NCI-H510A treated with DMSO at 0.1 percent for 48 hours (cell line): ENCODE results near the gene MYLK4.

Source experiments
- DNase-seq: peaks from one replicate; lab custom pipeline; 2025; lab: John Stamatoyannopoulos, UW

MYLK4 gene

DNA sequence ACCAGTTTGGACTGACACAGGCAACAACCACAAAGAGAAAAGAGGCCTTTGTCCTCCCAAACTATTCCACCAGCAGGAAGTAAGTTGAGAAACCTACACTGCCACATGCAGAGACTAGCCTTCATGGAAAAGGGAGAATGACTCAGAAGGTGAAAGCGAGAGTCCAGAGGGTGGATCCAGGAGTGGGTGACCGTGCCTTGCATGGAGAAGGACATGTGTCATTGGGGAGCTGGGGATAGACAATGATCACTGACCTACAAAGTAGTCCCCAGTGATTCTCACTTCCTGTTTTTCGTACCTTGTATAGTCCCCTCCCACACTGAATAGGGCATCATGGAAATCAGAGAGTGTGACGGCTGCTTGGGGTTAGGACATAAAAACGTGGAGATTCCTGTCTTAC, 91.9 kb downstream of the MYLK4 start:
- DNase-seq, result no peak

DNA sequence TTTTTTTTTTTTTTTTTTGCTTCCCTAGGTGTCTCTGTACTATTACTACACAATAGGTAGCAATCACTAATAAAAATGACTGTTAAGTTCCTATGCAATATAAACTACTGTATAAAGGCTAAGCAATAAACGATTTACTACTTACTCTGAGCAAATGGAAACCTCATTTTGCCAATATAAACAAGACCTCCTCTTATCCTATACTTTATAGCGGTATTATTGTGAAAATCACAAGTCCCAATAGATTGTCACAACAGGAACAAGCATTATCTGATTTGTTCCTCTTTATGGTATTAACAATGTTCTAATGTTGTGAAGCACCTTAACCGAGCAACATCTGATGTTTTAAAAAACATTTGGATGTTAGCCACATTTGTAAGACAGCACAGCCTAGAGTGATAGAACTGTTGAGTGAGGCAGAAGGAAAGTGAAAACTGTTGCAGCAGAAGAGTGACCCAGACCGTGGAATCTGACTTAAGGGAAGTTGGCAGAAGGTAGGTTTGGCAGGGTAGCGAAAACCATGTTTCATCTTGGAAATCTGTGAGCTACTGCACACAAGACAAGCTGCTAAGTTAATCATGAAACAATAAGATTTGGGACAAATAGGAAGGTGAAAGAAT, 94.2 kb downstream of the MYLK4 start:
- DNase-seq, result no peak

DNA sequence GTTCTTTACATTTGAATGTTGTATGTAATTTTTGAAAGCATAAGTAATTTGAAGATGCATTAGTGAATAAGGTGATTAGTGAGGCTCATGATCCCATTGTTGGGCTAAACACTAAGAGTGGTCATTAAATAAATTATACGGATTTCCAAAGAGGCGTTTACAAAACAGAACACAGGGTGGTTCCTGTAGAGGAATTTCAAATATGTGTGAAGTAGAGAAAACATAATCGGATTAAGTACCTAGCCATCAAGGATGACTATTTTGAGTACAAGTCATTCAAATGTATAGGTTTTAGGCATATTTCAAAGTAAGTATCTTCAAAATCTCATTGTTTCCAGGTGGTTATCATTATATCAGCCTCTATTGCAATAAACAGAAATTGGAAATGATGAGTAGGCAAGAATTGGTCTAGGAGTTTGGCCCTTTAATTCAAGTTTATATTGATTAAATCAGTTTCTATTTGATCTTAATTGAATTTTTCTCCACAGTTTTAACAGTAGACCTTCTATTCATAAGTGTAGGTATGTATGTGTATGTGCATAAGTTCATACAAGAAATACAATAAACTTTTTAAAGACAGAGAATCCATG, 94.8 kb downstream of the MYLK4 start:
- DNase-seq, result no peak

DNA sequence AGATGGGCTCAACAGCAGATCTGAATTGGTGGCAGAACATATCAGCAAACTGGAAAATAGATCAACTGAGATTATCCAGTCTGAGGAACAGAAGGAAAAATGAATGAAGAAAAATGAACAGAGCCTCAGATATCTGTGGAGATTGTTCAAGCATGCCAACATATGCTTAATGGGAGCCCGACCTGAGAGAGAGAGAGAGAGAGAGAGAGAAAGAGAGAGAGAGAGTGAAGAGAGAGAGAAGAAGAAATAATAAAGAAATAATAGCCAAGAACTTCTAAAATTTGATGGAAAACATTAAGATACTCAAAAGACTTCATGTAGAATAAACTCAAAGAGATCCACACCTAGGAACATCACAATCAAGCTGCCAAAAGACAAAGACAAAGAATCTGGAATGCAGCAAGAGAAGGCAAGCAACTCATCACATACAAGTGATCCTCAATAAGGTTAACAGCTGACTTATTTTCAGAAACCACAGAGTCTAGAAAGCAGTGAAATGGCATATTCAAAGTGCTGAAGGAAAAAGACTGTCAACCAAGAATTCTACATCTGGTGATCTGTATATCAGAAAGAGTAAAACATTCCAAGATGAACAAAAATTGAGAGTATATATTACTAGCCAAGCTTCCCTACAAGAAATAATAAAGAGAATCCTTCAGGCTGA, 97.2 kb downstream of the MYLK4 start:
- DNase-seq, result no peak

DNA sequence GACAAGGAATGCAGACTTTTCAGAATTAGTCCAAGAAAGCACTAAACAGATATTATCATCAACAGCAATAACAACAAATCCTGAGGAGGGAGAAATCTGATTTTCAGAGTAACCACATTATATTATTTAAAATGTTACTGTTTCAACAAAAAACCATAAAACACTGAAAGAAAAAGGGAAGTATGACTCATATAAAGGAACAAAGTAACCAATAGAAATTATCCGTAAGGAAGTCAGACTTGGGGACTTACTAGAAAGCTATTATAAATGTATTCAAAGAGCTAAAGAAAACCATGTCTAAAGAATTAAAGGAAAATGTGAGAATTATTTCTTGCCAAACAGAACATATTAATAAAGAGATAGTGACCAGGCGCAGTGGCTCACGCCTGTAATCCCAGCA, 98.1 kb downstream of the MYLK4 start:
- no peak for DNase-seq

DNA sequence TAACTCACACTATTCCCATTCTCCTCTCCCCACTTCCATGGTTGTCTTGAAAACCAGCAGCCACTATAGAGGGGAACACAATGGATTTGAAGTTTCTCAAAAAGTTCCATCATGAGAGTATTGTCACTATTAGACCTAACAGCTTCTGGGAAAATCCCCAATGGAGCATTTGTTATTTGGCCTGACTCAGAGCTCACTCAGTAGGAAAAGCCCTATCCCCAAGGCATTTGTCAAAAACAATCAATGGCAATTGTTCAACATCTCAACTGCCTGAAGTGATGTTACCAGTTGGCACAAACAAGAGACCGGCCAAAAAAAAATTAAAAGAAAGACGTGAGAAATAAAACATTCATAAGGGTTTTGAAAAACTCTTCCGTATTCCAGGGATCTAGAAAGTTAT, 98.8 kb downstream of the MYLK4 start:
- DNase-seq, result no peak

DNA sequence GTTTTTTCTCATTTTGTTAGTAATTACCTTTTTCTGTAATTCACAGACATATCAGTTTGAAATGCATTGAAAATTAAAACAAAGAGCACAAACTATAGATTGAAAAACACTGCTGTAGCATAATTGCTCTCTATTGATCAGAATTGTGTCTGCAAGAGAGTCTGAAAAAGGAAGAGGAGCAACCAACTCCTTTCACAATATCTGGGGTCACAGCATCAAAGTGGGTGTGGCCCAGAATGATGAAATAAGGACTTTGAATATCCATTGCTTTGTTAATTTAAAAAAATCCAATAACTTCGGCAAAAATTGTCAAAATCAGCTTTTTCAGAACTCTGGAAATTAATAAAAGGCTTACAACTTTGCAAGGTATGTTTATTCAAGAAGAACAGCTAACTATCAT, 99.2 kb downstream of the MYLK4 start:
- no peak for DNase-seq

DNA sequence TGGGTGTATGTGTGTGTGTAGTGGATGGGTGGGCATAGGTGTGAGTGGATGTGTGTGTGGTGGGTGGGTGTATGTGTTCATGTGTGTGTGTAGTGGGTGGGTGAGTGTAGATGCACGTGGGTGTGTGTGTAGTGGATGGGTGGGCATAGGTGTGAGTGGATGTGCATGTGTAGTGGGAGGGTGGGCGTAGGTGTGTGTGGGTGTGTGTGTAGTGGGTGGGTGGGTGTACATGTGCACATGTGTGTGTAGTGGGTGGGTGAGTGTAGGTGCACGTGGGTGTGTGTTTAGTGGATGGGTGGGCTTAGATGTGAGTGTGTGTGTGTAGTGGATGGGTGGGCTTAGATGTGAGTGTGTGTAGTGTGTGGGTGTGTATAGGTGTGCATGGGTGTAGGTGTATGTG, 104.4 kb downstream of the MYLK4 start:
- no peak for DNase-seq

DNA sequence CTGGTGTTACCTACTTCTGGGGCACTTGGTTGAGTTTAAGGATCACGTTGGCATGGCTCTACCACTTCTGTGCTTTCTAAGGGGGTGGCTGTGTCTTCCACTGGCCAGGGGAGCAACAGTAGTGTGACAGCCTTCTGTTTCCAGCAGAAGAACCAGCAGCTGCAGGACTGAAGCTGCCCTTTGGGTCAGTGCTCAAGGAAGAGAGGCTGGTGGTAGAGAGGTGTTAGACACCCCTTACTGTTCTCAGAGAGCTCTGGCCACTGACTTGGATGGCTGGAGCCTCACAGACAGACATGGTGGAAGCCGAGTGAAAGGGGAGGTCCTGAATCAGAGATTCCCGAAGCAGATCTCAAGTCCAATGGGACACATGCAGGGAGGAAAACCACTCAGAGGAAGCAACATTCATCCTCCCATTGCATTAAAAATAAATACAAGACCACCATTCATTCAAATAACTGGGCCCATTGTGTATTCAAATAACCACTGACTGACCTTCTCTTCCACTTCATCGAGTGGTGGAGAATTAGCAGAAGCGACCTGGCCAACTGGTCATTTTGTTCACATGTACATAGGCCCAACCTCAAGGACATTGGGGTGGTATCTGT, 106.7 kb downstream of the MYLK4 start:
- no peak for DNase-seq

DNA sequence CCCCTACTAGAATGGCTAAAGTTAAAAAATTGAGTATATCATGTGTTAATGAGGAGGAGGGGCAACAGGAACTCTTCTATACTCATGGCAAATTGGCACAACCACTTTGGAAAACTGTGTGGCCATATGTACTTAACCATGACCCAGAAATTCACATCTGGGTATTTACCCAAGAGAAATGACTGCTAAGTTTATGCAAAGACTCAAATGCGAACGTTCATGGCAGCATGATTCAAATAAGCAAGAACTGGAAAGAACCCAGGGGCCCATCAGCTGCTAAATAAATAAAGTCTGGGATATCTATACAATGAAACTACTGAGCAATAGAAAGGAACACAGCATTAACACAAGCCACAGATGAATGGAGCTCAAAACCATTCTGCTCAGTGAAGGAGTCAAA, 107.6 kb downstream of the MYLK4 start:
- no peak for DNase-seq

DNA sequence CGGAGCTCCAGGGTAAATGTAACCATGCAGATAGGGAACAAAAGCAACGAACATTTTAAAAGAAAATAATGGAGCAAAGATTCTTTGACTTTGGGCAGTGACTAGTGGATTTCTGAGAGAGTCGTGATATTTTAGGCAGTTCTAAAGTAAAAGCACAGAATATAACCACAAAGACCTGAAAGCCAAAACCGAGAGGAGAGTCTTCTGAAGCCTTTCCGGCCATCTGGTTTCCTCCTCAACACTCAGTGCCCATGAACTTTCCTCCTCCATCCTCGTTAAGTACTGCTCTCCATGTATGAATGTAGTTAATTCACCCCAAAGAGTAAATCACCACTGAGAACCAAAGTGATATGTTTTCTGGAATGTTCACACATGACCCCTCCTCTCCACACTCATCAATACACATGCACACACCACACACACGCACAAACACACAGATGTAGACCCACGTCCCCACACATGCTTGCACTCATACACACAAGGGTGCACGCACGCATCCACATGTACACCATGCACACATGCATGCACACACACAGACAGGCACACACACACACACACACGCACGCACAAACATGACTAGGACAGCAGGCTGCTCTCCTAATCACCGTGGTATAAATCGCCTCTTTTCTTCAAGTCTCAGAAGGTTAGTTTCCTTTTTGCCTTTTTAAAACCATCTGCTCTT, 109.5 kb downstream of the MYLK4 start:
- DNase-seq, result no peak

DNA sequence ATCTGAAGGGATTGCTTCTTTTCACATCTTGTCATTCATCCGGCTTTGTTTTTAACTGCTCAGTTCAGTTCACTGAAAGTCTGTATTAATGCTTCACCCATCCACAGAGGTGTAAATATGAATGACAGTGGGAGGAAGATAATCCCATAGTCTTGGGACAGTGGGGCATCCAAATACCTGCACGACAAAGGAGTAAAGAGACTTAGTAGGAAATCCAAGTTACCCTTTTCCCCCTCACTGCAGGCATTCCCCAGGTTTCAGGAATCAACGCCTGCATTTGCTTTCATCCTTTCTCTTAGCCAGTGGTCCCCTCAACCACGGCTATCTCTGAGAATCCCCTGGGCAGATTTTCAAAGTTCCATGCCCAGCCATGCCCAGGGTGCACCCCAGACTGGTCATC, 110.2 kb downstream of the MYLK4 start:
- no peak for DNase-seq

DNA sequence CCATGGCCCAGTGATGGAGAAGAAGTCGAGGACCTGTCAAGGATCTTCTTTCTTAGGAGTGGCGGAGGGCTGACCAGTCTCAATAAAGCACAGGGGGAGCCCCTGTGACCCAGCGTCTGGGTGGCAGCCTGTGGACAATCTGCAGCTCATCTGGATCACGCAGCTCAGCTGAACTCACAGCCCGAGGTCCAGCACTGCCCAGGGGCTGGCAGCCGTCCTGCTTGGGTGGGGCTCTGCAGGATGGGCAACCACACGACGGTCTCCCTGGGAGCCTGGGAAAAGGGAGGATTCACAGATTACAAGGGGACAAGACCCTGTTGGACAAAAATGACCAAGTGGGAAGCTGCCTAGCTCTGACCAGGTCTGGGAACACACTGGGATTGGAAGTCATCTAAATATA, 110.8 kb downstream of the MYLK4 start:
- no peak for DNase-seq

DNA sequence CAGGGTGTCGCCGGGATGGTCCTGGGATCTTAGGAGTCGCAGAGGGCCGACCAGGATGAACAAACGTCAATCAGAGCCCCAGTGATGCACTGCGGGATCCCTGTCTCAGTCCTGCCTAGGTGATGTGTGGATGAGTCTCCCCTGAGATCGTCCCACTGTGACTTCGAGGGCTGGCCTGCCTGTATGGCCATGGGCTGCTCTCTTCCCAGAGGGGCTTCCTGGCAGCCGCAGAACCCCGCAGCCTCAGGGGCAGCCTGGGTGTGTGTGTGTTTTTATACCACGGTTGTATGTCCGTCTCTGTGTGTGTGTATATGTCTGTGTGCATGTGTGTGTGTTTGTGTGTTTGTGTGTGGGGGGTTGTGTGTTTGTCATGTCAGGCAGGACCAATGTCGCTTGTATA, 111.6 kb downstream of the MYLK4 start:
- DNase-seq, result no peak

DNA sequence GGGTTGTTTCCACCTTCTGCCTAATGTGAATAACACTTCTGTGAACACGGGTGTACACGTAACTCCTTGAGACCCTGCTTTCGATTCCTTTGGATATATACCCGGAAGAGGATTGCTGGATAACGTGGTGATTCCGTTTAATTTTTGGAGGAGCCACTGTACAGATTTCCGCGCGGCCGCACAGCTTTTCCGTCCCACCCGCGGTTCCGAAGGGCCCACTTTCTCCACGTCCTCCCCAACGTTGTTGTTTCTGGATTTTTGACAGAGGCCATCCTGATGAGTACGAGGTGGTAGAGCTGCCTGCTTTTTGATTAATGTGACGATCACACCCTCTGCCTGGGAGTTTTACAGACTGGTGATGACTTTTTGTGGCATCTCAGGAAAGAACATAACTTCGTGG, 114.0 kb downstream of the MYLK4 start:
- no peak for DNase-seq

DNA sequence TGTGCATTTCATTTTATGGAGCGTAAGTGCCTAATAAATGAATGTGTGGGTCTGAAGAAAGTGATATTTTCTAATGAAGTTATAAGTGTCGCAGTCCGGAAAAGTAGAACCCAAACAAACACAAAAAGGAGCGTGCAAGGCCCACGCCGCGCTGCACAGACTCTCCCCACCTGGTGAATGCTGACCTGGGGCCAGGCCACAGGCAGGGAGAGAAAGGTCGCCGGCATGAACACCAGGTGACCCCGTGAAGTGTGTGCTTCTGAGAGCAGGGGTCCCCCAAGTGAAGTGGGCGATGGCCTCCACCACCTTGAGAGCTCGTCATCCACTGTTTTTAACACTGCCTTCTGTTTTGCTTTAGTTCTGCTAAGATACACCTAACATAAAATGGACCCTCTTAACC, 114.8 kb downstream of the MYLK4 start:
- no peak for DNase-seq

DNA sequence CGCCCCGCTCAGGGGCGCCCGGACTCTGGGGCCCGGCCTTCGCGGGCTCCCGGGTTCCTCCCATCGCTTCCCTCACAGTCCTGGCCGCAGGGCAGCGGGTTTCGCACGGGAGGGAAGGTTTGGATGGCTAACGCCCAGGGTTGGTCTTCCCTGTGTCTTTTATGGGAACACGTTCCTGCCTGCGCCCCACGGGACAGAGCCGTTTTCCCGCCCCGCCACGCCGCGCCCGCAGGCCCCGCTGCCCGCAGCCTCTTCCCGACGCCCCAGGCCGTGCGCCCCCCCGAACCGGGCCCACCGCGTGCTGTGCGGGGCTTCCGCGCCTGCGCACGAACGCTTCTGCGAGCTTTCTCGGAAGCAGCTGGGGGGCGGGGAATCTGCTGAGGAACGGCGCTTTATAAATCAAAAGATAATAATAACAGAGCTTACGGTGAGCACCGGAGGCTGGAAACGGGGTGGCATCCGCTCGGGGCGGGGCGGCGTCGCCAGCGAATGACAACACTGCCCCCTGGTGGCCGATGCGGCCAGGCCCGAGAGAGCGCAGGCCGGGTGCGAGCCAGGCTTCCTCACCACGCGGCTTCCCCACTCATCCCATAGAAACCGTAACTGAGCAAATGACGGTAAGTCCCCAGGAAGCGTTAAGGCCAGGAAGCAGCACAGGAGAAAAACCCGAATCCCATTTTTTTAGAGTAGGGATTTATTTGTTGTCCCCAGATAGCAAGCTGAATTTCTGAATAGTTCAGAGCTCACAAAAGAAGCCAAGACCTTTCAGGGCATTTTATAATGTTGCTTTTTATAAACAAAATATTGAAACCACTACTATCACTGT, 116.4 kb downstream of the MYLK4 start:
- DNase-seq, result peak; percentile 72

DNA sequence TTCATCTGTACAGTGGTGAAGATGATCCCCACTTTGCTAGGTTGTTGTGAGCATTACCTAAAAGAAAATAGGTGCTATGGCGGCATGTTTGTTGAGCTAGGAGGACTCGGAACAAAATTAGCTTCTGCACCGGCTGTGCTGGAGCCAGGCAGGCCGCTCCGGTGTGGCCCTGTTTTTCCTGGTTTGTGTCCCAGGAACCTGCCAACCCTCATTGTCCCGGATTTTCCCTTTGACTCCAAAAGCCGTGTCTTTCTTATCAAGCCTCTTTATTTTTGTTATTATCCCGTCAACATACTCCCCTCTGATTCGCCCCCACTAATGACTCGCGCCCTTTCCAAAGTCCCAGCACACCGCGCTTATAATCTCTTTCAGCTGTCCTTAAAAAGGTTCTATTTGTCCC, 117.0 kb downstream of the MYLK4 start:
- no peak for DNase-seq

DNA sequence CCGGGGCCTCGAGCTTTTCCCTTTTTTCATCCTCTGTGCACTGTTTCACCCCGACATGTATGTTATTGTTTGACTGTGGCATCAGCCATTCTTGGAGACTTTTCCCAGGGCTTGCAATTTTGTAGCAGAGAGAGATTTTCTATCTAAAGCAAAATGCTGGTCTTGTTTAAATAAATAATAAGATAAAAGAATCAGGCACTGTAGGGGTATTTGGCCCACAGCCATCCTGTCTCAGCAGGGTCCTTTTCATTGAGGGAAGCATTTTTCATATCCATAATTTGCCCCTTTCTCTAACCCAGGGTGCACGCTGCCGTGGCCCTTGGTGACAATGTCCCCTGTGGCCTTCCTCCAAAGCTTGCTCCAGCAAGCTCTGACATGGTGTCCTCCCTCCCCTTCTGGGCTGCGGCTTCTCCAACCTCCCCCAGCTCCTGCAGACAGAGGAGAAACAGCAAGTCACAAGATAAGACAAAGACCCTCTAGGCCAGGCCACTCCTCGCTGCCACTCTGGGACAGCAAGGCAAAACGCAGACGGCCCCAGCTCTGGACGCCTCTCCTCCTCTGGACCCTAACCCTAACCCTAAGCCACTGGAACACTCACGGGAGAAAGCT, 117.6 kb downstream of the MYLK4 start:
- DNase-seq, result no peak

DNA sequence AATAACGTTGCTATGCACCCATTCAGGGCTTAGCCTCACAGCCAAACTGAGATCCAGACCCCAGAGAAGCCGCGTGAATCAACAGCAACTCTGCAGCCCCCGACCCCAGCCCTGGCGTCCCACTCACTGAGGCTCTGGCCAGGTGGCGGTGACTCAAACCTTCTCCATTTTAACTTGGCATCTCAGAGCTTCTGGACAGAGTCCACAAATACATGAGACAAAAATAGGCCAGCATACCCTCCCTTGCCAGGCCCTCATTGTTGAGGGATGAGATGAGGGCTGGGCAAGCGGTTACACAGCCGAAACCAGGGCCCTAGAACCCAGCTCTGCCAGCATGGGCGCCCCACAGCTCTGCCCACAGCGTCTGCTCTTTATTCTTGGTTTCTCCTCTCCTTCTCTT, 118.4 kb downstream of the MYLK4 start:
- no peak for DNase-seq

DNA sequence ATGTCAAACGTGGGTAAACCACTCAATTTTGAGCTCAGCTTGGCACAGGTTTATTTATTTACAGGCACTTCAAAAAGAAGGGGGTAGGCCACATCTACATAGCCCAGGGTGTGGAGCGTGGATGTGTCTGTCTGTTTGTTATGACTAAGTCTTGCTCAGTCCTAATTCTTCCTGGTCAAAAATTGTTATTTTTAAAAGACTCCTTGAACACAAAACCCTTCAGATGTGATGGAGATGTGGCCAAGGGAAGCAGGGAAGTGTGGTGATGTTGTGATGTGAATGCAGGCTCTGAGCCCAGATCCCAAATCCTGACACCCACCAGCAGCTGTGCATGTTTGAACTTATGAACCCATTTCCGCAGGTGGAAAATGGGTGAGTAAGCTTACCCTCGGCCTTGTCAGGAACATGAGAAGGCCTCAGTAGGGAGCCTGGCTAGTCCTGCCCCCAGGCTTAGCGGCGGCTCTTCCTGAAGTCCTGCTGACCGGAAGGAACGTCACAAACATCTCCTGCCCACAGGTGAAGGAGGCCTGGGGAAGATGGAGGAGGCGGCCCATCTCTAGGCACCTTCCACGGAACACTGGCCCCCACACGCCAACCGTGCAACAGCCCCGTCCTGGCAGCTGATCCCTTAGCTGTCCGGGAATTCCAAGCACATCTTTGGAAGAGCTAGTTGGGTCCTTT, 119.7 kb downstream of the MYLK4 start:
- no peak for DNase-seq
